Measurements from ENCODE around the gene PRR36.

- TF ChIP-seq POLR2A (IDR thresholded peaks at IDR 0.05; ENCODE audit: low read length) (no peak), GATA1 (IDR thresholded peaks at IDR 0.05; ENCODE audit: low read depth, low read length) (no peak)
Observed at GRCh38 chr19:7841751-7842660, 32.2 kb downstream of the PRR36 start.

Data from erythroblast (primary cell).